ENCODE data around the gene KRTAP29-1. TPM values are rescaled to one million over a fixed set of nuclear protein-coding genes. Genes with fewer than 3 reads are reported as not detected.
"Not testable (repeated sequence)": the region's sequence is repeated elsewhere in the genome, so short reads cannot be mapped to it uniquely, and the experiment has no call there.

Gene KRTAP29-1
- total RNA-seq, 1 donor from 2014 or later = not detected

- Mint-ChIP-seq H3K4me1 (no peaks in the 10 kb centered on the region), H3K27me3 (ENCODE audit: low read depth) (peaks cover 10% of the 10 kb centered on the region), H3K36me3 (ENCODE audit: low read depth) (no peaks in the 10 kb centered on the region), H3K27ac (ENCODE audit: unreplicated experiment) (no peak overlapping the region), H3K9me3 (no peaks in the 10 kb centered on the region), H3K4me3 (no peak overlapping the region)
- DNase-seq (ENCODE audit: low read depth, low spot score) = no peak
- TF ChIP-seq CTCF (conservative IDR thresholded peaks at IDR 0.05) = no peak
Measured at GRCh38 chr17:41287050-41287449, 15.6 kb downstream of the KRTAP29-1 start.

- Mint-ChIP-seq H3K9me3 (no peaks in the 10 kb centered on the region), H3K4me3 (no peak overlapping the region), H3K4me1 (no peaks in the 10 kb centered on the region), H3K27ac (ENCODE audit: unreplicated experiment) (no peak overlapping the region), H3K36me3 (ENCODE audit: low read depth) (no peaks in the 10 kb centered on the region), H3K27me3 (ENCODE audit: low read depth) (peaks cover 23% of the 10 kb centered on the region)
- no peak for DNase-seq (ENCODE audit: low read depth, low spot score)
- TF ChIP-seq CTCF (conservative IDR thresholded peaks at IDR 0.05) = no peak
Measured at GRCh38 chr17:41284546-41284945, 18.1 kb downstream of the KRTAP29-1 start.

- no peak for DNase-seq (ENCODE audit: low read depth, low spot score)
- H3K9me3 Mint-ChIP-seq = no peaks in the 10 kb centered on the region
- no peak overlapping the region for H3K27ac Mint-ChIP-seq (ENCODE audit: unreplicated experiment)
- no peaks in the 10 kb centered on the region for H3K4me1 Mint-ChIP-seq
- H3K4me3 Mint-ChIP-seq = no peak overlapping the region
- H3K36me3 Mint-ChIP-seq (ENCODE audit: low read depth) = no peaks in the 10 kb centered on the region
- TF ChIP-seq CTCF (conservative IDR thresholded peaks at IDR 0.05) = no peak
- H3K27me3 Mint-ChIP-seq (ENCODE audit: low read depth) = peaks cover 28% of the 10 kb centered on the region
Measured at GRCh38 chr17:41284043-41284442, 18.6 kb downstream of the KRTAP29-1 start.

- no peak for TF ChIP-seq CTCF (conservative IDR thresholded peaks at IDR 0.05)
- Mint-ChIP-seq H3K27me3 (ENCODE audit: low read depth) (peaks cover 53% of the 10 kb centered on the region), H3K4me1 (no peaks in the 10 kb centered on the region), H3K36me3 (ENCODE audit: low read depth) (no peaks in the 10 kb centered on the region), H3K27ac (ENCODE audit: unreplicated experiment) (no peak overlapping the region), H3K9me3 (no peaks in the 10 kb centered on the region), H3K4me3 (no peak overlapping the region)
- no peak for DNase-seq (ENCODE audit: low read depth, low spot score)
Measured at GRCh38 chr17:41278176-41278955, 24.3 kb downstream of the KRTAP29-1 start.

GRCh38 chr17:41275648-41276190 is 26.9 kb downstream of the KRTAP29-1 start, which contains the start of gene KRTAP9-7:
Gene KRTAP9-7, plus strand, starts transcription at chr17:41275698. Its CDS starts 0 bp downstream, at chr17:41275698.
- not testable (repeated sequence) for H3K4me3 Mint-ChIP-seq; DNase-seq (ENCODE audit: low read depth, low spot score); H3K36me3 Mint-ChIP-seq (ENCODE audit: low read depth); H3K4me1 Mint-ChIP-seq; H3K9me3 Mint-ChIP-seq; H3K27ac Mint-ChIP-seq (ENCODE audit: unreplicated experiment)
- H3K27me3 Mint-ChIP-seq (ENCODE audit: low read depth) = peaks cover 45% of the 10 kb centered on the region

- no peaks in the 10 kb centered on the region for H3K36me3 Mint-ChIP-seq (ENCODE audit: low read depth)
- no peak overlapping the region for H3K27ac Mint-ChIP-seq (ENCODE audit: unreplicated experiment)
- peaks cover 13% of the 10 kb centered on the region for H3K27me3 Mint-ChIP-seq (ENCODE audit: low read depth)
- H3K9me3 Mint-ChIP-seq = no peaks in the 10 kb centered on the region
- H3K4me1 Mint-ChIP-seq = no peaks in the 10 kb centered on the region
- no peak for TF ChIP-seq CTCF (conservative IDR thresholded peaks at IDR 0.05)
- H3K4me3 Mint-ChIP-seq = no peak overlapping the region
- no peak for DNase-seq (ENCODE audit: low read depth, low spot score)
Measured at GRCh38 chr17:41271858-41272257, 30.8 kb downstream of the KRTAP29-1 start.

GRCh38 chr17:41271323-41271722 is 31.3 kb downstream of the KRTAP29-1 start:
- H3K4me3 Mint-ChIP-seq; H3K27me3 Mint-ChIP-seq (ENCODE audit: low read depth); H3K9me3 Mint-ChIP-seq; H3K36me3 Mint-ChIP-seq (ENCODE audit: low read depth); H3K4me1 Mint-ChIP-seq; DNase-seq (ENCODE audit: low read depth, low spot score); H3K27ac Mint-ChIP-seq (ENCODE audit: unreplicated experiment): not testable (repeated sequence)
